DMS 273 treated with DMSO at 0.1 percent for 48 hours (cell line): Measurements from ENCODE around the gene AATF.
"Not testable (repeated sequence)": the region's sequence is repeated elsewhere in the genome, so short reads cannot be mapped to it uniquely, and the experiment has no call there.

Experiments used
- DNase-seq: peaks from one replicate; lab custom pipeline; 2025; lab: John Stamatoyannopoulos, UW

The AATF gene

DNA sequence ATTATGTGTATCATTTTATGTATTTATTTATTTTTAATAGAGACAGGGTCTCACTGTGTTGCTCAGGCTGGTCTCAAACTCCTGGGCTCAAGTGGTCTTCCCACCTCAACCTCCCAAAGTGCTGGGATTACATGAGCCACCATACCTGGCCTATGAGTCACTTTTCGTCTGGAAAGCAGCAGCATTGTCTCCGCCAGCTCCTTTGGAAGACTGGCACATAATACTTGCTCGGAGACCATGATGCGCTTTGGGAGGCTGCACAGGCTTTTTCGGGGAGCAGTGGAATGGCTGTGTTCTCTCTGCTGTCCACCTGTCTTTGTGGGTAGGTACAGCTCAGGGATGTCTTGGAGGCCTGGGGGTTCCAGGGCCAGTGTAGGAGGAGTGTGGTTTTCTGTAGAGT lies 102.2 kb downstream of the AATF start:
- DNase-seq, result no peak

DNA sequence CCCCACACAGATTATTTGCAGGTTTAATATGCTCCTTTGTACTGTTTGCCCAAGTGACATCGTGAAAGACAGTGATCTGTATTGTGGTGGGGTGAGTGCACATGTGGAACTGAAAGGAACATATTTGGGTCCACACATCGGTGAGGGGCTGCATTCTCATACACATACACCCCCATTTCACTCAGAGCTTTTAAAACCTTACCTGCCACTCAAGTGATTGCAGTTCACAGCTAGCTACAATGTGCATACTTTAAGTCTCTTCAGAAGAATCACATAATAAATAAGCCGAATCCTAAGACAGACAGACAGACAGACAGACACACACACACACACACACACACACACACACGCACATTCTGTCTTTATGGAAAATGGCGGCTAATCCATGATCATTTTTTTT lies 102.6 kb downstream of the AATF start:
- DNase-seq, result no peak

GRCh38 chr17:37051833-37052232 lies 103.1 kb downstream of the AATF start:
- no peak for DNase-seq

DNA sequence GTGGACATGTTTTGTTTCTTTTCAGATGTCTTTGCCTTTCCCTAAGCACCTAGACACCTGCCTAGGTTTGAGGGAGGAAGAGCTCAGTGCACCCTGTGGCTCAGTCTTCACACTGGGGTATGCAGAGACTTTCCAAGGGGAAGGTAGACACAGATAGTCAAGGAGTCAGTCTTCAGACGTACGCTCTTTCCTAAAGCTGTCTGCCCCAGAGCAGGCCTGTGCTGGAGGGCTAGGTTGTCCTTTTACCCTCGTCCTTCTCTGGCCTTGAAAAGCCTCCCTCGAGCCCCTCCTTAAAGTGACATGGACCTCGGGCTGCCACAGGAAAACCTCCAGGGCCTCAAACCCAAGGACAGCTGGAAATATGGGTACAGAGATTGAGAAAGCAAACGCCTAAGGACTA lies 103.7 kb downstream of the AATF start:
- DNase-seq, result no peak

DNA sequence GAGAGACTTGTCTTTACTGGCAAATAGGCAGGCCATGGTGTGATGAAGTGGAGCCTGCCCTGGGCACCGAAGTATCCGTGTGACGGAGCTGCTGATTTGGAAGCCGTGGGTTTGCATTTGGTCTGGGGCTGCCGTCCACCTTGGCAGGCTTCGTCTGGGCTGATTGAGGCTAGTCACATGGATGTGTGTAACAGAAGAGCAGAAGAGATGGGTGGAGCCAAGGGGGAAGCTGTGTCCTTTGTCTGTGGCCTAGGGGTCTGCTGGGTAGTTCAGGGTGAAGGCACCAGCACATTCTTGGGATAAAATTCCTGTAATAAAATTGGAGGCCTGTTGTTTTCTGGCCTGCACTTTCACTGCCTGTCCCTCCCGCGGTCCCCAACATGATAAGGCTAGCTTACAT lies 106.1 kb downstream of the AATF start:
- DNase-seq, result no peak

DNA sequence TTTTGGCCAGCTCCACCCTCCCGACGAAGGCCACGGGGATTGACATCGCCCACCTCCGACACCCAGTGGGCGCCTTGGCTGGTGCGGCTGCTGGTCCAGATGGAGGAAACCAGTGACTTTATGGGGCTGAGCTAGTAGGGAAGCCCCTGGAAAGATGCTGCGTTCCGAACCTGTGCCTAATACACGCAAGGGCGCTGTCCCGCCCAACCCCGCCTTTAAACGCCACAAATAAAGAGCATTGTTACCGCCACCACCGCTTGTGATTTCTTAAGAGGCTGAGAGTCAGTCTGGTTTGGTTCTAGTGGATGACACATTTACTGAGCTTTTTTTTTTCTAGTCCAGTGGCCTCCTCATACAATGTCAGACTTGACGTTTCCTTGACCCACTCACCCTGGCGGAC lies 107.9 kb downstream of the AATF start:
- no peak for DNase-seq

- DNase-seq, result no peak
These were observed 110.7 kb downstream of the AATF start for GRCh38 chr17:37059493-37059892.

- no peak for DNase-seq
These were observed 111.3 kb downstream of the AATF start for GRCh38 chr17:37060094-37060493.

GRCh38 chr17:37060928-37061327 lies 112.2 kb downstream of the AATF start:
- DNase-seq, result no peak

DNA sequence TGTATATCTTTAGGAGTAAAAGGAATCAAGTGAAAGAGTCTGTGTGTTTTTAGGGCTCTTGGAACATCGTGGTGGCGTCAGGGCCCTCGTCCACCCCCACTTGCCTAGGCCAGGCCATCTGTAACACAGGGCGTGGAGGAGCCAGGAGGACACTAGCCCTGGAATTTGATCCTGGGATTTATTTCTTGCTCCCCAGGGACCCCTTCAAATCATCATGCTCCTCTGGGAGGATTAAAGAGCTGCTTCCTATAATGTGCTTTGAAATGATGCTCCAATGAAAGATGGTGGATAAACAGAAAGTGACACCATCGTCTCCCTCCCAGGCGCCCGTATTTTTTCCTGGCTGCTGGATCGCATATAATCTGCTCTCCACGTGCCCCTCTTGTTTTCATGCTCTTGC lies 113.3 kb downstream of the AATF start:
- DNase-seq, result no peak

DNA sequence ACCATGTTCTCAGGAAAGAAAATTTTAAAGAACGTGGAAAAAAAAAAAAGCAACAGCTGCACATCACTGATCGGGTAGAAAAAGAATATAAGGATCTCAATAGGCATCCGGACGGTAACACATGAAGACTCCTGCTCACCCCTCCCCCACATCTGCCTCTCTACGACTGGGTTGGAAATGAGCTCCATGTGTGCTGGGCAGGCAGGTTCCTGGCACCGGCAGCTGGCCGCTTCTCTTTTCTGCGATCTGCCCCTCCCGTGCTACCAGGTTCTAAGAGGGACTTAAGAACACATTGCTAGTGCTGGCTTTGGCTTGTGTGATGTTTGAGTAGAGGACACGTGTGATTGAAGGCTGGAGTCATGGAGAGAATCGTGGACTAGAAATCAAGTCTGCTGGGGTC lies 115.5 kb downstream of the AATF start:
- no peak for DNase-seq

- no peak for DNase-seq
These were observed 116.2 kb downstream of the AATF start for GRCh38 chr17:37064956-37065355.

DNA sequence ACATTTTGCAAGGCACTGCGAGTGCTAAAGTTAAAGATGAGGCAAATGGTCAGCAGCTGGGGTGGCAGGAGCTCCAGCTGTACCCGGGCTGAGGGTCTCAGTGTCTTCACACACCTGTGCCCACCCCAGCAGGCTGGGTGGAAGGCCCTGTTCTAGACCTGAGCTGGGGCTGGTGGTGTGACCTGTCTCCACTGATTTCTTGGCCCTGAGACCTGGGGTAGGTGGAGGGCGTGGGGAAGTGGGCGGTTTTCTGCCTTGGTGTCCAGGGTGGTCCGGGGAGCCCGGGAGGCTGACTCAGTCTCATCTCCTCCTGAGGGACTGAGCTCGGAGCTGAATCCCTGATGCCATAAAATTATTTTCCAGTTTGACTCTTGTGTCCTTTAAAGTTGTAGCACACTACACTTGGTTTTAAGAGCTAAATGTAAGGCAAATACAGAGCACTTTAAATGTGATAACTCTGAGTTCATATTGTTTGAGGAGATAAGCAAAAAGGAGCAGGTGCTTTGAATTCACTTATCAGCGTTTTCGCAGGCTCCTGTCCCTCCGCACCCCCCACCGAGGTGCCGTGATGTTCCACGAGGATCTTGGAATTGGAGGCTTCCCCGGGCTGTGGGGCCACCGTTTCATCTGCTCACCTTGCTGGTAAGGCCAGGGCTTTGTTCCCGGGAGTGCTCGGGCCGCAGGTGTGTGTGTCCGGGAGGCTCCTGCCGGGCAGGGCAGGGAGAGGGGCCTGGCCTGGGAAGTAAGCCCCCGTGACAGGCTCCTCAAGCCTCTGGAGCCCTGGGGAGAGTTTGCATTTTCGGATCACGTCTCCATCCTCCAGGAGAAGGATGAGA lies 117.0 kb downstream of the AATF start:
- no peak for DNase-seq

GRCh38 chr17:37066322-37067255 lies 117.8 kb downstream of the AATF start:
- no peak for DNase-seq

- no peak for DNase-seq
These were observed 118.9 kb downstream of the AATF start for GRCh38 chr17:37067555-37068111.

- no peak for DNase-seq
These were observed 119.5 kb downstream of the AATF start for GRCh38 chr17:37068266-37068665.

- no peak for DNase-seq
These were observed 120.3 kb downstream of the AATF start for GRCh38 chr17:37069087-37069486.

GRCh38 chr17:37073464-37073863 lies 124.7 kb downstream of the AATF start:
- DNase-seq, result not testable (repeated sequence)

DNA sequence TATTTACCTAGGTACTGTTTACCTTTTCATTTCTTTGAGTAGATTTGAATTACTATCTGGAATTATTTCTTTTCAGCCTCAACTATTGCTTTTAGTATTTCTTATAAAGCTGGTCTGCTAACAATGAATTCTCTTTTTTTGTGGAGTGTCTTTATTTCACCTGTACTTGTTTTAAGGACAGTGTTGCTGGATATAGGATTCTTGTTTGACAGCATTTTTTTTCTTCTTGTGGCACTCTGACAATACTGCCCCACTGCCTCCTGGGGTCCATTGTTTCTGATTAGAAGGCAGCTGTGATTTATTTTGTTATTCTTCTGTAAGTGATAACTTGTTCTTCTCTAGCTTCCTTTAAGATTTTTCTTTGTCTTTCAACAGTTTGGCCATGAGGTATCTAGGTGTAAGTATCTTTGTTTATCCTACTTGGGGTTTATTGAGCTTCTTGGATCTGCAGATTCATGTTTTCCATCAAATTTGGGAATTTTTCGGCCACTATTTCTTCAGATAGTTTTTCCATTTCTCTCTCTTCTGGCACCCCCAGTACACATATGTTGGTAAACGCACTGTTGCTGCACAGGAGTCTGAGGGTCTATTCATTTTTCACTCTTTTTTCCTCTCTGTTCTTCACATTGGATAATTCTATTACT lies 130.4 kb downstream of the AATF start:
- DNase-seq, result no peak

GRCh38 chr17:37079735-37080134 lies 131.0 kb downstream of the AATF start:
- no peak for DNase-seq

DNA sequence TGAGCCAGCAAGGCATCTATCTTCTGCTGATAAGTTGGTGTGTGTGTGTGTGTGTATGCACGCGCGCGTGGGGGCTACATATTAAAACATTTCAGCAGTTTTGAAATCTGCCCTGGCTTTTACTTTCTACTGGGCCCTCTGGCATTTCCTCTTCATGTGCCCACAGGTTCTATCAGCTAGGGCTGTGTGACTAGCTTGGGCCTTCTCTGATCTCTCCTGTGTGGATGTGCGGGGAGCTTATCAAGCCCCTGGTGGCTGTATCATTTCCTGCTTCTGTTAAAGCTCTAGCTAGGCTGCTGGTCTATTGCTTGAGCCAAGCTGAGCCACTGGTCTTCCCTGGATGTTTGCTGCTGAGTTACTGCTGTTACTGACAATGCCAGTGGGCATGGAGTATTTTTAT lies 132.5 kb downstream of the AATF start:
- peak; percentile 3 for DNase-seq

- no peak for DNase-seq
These were observed 133.6 kb downstream of the AATF start for GRCh38 chr17:37082311-37082860.
